Cardiac fibroblast (primary cell): ENCODE data around the gene ADAM15.

Source experiments
- DNase-seq, 2 donors: peaks; one replicate each; pipeline versions ENCODE4 v3.0.0 to v3.0.0-alpha.2; 2010; ENCODE audit warnings: low read depth in 2 of 2
- H3K4me3 ChIP-seq, 2 donors: replicated peaks in 1 of 2; 1 replicate in 1 of 2; 2 replicates in 1 of 2; pipeline ENCODE4 v1.5.1; 2011; ENCODE audit warnings: low read depth in 2 of 2, low read length in 2 of 2, mild to moderate bottlenecking in 2 of 2, moderate library complexity in 1 of 2
- CTCF ChIP-seq: IDR thresholded peaks from one replicate; pipeline ENCODE4 v1.5.1; 2011; ENCODE audit warnings: low read depth, mild to moderate bottlenecking, low read length, inconsistent platforms

The ADAM15 gene

GRCh38 chr1:155012776-155013602 lies 38.1 kb upstream of the ADAM15 start:
- H3K4me3 ChIP-seq = no peak overlapping the region
- no peak for DNase-seq
- TF ChIP-seq CTCF = no peak

- DNase-seq = no peak
- H3K4me3 ChIP-seq = no peak overlapping the region
- no peak for TF ChIP-seq CTCF
Observed at GRCh38 chr1:155013632-155014031, 37.5 kb upstream of the ADAM15 start.

GRCh38 chr1:155014709-155015508 lies 36.2 kb upstream of the ADAM15 start:
- no peak for TF ChIP-seq CTCF
- DNase-seq = no peak
- H3K4me3 ChIP-seq = no peak overlapping the region

GRCh38 chr1:155015527-155016230 lies 35.4 kb upstream of the ADAM15 start:
- no peak overlapping the region for H3K4me3 ChIP-seq
- no peak for TF ChIP-seq CTCF
- DNase-seq = no peak

- DNase-seq = no peak
- no peak overlapping the region for H3K4me3 ChIP-seq
- no peak for TF ChIP-seq CTCF
Observed at GRCh38 chr1:155016231-155016831, 34.8 kb upstream of the ADAM15 start.
